Mesenchymal stem cell (in vitro differentiated cells and primary cell): ENCODE results near the gene RNF148.
"Not testable (repeated sequence)": the region's sequence is repeated elsewhere in the genome, so short reads cannot be mapped to it uniquely, and the experiment has no call there.

Experiments used
- DNase-seq: peaks from one replicate; pipeline ENCODE4 v3.0.0-alpha.2; 2013
- H2AFZ ChIP-seq: one replicate; pipeline ENCODE4 v1.6.1; 2013; ENCODE audit warnings: low read depth, mild to moderate bottlenecking, control low read depth, inconsistent platforms, low read length, moderate library complexity
- H2AK5ac ChIP-seq: 2 replicates; pipeline ENCODE4 v1.6.1; 2013; ENCODE audit warnings: low read length, moderate library complexity, mild to moderate bottlenecking, inconsistent platforms; ENCODE audit not compliant: severe bottlenecking
- H2BK120ac ChIP-seq: one replicate; pipeline ENCODE4 v1.6.1; 2013; ENCODE audit warnings: low read depth, mild to moderate bottlenecking, inconsistent platforms, low read length, moderate library complexity
- H2BK12ac ChIP-seq, 2 experiments: one replicate each; pipeline ENCODE4 v1.6.1; 2013; ENCODE audit warnings: inconsistent platforms in 2 of 2, low read length in 2 of 2, mild to moderate bottlenecking in 2 of 2, moderate library complexity in 2 of 2, control low read depth in 1 of 2
- H2BK15ac ChIP-seq: one replicate; pipeline ENCODE4 v1.6.1; 2013; ENCODE audit warnings: mild to moderate bottlenecking, low read depth, inconsistent platforms; ENCODE audit not compliant: poor library complexity, severe bottlenecking
- H2BK5ac ChIP-seq: 2 replicates; pipeline ENCODE4 v1.6.1; 2013; ENCODE audit warnings: low read depth, mild to moderate bottlenecking, low read length, control low read depth, inconsistent platforms; ENCODE audit not compliant: poor library complexity, severe bottlenecking
- H3K14ac ChIP-seq, 2 experiments: one replicate each; pipeline ENCODE4 v1.6.1; 2013; ENCODE audit warnings: inconsistent platforms in 2 of 2, low read length in 2 of 2, control low read depth in 1 of 2, mild to moderate bottlenecking in 1 of 2, moderate library complexity in 1 of 2
- H3K18ac ChIP-seq, 2 experiments: one replicate each; pipeline ENCODE4 v1.6.1; 2013; ENCODE audit warnings: inconsistent platforms in 2 of 2, low read length in 2 of 2, control low read depth in 1 of 2, low read depth in 1 of 2, mild to moderate bottlenecking in 1 of 2
- H3K23ac ChIP-seq, 2 experiments: one replicate each; pipeline ENCODE4 v1.6.1; 2013; ENCODE audit warnings: inconsistent platforms in 2 of 2, low read length in 2 of 2, mild to moderate bottlenecking in 2 of 2, moderate library complexity in 2 of 2, control low read depth in 1 of 2
- H3K27ac ChIP-seq: 2 replicates; pipeline ENCODE4 v1.5.1; 2013; ENCODE audit warnings: mild to moderate bottlenecking, moderate library complexity, low read length, control low read depth, inconsistent platforms; ENCODE audit not compliant: poor library complexity, severe bottlenecking
- H3K27me3 ChIP-seq, 2 experiments: 2 replicates each; pipeline versions ENCODE4 v1.6.1 to v1.7.0; 2013; ENCODE audit warnings: low read length in 2 of 2, mild to moderate bottlenecking in 2 of 2, moderate library complexity in 2 of 2, control low read depth in 1 of 2, inconsistent platforms in 1 of 2; ENCODE audit not compliant: control insufficient read depth in 1 of 2, insufficient read depth in 1 of 2
- H3K36me3 ChIP-seq, 2 experiments: 2 replicates each; pipeline versions ENCODE4 v1.6.1 to v1.7.0; 2013; ENCODE audit warnings: low read length in 2 of 2, control low read depth in 1 of 2, inconsistent platforms in 1 of 2, low read depth in 1 of 2, mild to moderate bottlenecking in 1 of 2; ENCODE audit not compliant: insufficient read depth in 2 of 2, control insufficient read depth in 1 of 2
- H3K4ac ChIP-seq, 2 experiments: one replicate each; pipeline ENCODE4 v1.6.1; 2013; ENCODE audit warnings: inconsistent platforms in 2 of 2, low read length in 2 of 2, mild to moderate bottlenecking in 2 of 2, moderate library complexity in 2 of 2, control low read depth in 1 of 2, low read depth in 1 of 2
- H3K4me1 ChIP-seq: 2 replicates; pipeline ENCODE4 v1.6.1; 2013; ENCODE audit warnings: low read depth, low read length, control low read depth; ENCODE audit not compliant: control insufficient read depth, insufficient read depth
- H3K4me2 ChIP-seq: 2 replicates; pipeline ENCODE4 v1.6.1; 2013; ENCODE audit warnings: low read length, mild to moderate bottlenecking, inconsistent platforms; ENCODE audit not compliant: poor library complexity, severe bottlenecking
- H3K4me3 ChIP-seq, 2 experiments: 2 replicates each; pipeline versions ENCODE4 v1.5.1 to v1.7.0; 2013; ENCODE audit warnings: low read length in 2 of 2, mild to moderate bottlenecking in 2 of 2, control low read depth in 1 of 2, low read depth in 1 of 2; ENCODE audit not compliant: insufficient read depth in 1 of 2
- H3K79me1 ChIP-seq: replicated peaks from 2 replicates; pipeline ENCODE4 v1.6.1; 2013; ENCODE audit warnings: mild to moderate bottlenecking, control low read depth, low read length, inconsistent platforms; ENCODE audit not compliant: poor library complexity, severe bottlenecking
- H3K9ac ChIP-seq: 2 replicates; pipeline ENCODE4 v1.7.0; 2013; ENCODE audit warnings: mild to moderate bottlenecking, low read length, moderate library complexity
- H3K9me3 ChIP-seq: 2 replicates; pipeline ENCODE4 v1.7.0; 2013; ENCODE audit warnings: mild to moderate bottlenecking, low read length; ENCODE audit not compliant: control insufficient read depth
- H4K8ac ChIP-seq: one replicate; pipeline ENCODE4 v1.6.1; 2013; ENCODE audit warnings: inconsistent platforms, mild to moderate bottlenecking, low read length, moderate library complexity
- H4K91ac ChIP-seq: one replicate; pipeline ENCODE4 v1.6.1; 2013; ENCODE audit warnings: mild to moderate bottlenecking, low read length, inconsistent platforms
- WGBS: methylation state at CpG from one replicate; pipeline ENCODE4 v1.1.7; 2013; ENCODE audit warnings: mixed read lengths; 5-methylcytosine and 5-hydroxymethylcytosine counted together

RNF148 gene

GRCh38 chr7:122686360-122686878, 16.3 kb downstream of the RNF148 start:
- no peaks in the 10 kb centered on the region for H3K36me3 ChIP-seq
- no peak overlapping the region for H2BK12ac ChIP-seq
- no peak overlapping the region for H3K23ac ChIP-seq
- no peak overlapping the region for H2BK5ac ChIP-seq
- H3K27ac ChIP-seq = no peak overlapping the region
- no peak for DNase-seq
- no peaks in the 10 kb centered on the region for H3K9me3 ChIP-seq
- no peak overlapping the region for H3K9ac ChIP-seq
- no peak overlapping the region for H3K4ac ChIP-seq
- no peaks in the 10 kb centered on the region for H3K79me1 ChIP-seq
- H4K91ac ChIP-seq = no peak overlapping the region
- H3K4me2 ChIP-seq = no peak overlapping the region
- H3K18ac ChIP-seq = no peak overlapping the region
- H4K8ac ChIP-seq = no peak overlapping the region
- H3K27me3 ChIP-seq = no peaks in the 10 kb centered on the region
- 85% methylated on average over 10 of the region's 10 CpGs for WGBS
- no peak overlapping the region for H2AFZ ChIP-seq
- H2BK15ac ChIP-seq = no peak overlapping the region
- H3K4me3 ChIP-seq = no peak overlapping the region
- H2BK120ac ChIP-seq = no peak overlapping the region
- peaks cover 1% of the 10 kb centered on the region for H3K4me1 ChIP-seq
- H2AK5ac ChIP-seq = no peak overlapping the region
- H3K14ac ChIP-seq = no peak overlapping the region

- H3K14ac ChIP-seq = no peak overlapping the region
- no peaks in the 10 kb centered on the region for H3K9me3 ChIP-seq
- H2AFZ ChIP-seq = no peak overlapping the region
- H3K79me1 ChIP-seq = no peaks in the 10 kb centered on the region
- no peak overlapping the region for H4K8ac ChIP-seq
- peaks cover 1% of the 10 kb centered on the region for H3K4me1 ChIP-seq
- no peak overlapping the region for H4K91ac ChIP-seq
- no peak overlapping the region for H3K27ac ChIP-seq
- H3K36me3 ChIP-seq = no peaks in the 10 kb centered on the region
- no peak overlapping the region for H3K23ac ChIP-seq
- no peak overlapping the region for H2AK5ac ChIP-seq
- DNase-seq = no peak
- no peak overlapping the region for H3K4me2 ChIP-seq
- no peak overlapping the region for H3K4me3 ChIP-seq
- H2BK12ac ChIP-seq = no peak overlapping the region
- H3K4ac ChIP-seq = no peak overlapping the region
- no peak overlapping the region for H2BK15ac ChIP-seq
- no peaks in the 10 kb centered on the region for H3K27me3 ChIP-seq
- H3K18ac ChIP-seq = no peak overlapping the region
- no peak overlapping the region for H2BK120ac ChIP-seq
- no peak overlapping the region for H3K9ac ChIP-seq
- no peak overlapping the region for H2BK5ac ChIP-seq
- no CpG with 5 or more reads among the region's 2 CpGs for WGBS
These were observed 18.2 kb downstream of the RNF148 start for GRCh38 chr7:122684504-122684903.

GRCh38 chr7:122682815-122683550, 19.7 kb downstream of the RNF148 start:
- Histone ChIP-seq H3K79me1 (no peaks in the 10 kb centered on the region), H2BK12ac (no peak overlapping the region), H4K8ac (no peak overlapping the region), H2BK15ac (no peak overlapping the region), H3K4me1 (peaks cover 3% of the 10 kb centered on the region), H3K4ac (no peak overlapping the region), H3K4me2 (no peak overlapping the region), H3K4me3 (no peak overlapping the region), H3K23ac (no peak overlapping the region), H2BK120ac (no peak overlapping the region), H3K18ac (no peak overlapping the region), H4K91ac (no peak overlapping the region), H3K27me3 (no peaks in the 10 kb centered on the region), H3K9me3 (no peaks in the 10 kb centered on the region), H3K9ac (no peak overlapping the region), H2AK5ac (no peak overlapping the region), H3K27ac (no peak overlapping the region), H3K14ac (no peak overlapping the region), H2BK5ac (no peak overlapping the region), H2AFZ (no peak overlapping the region), H3K36me3 (no peaks in the 10 kb centered on the region)
- WGBS = 80% methylated on average over 6 of the region's 8 CpGs
- no peak for DNase-seq

- H2AFZ ChIP-seq, H3K4ac ChIP-seq, H3K9ac ChIP-seq, H3K27ac ChIP-seq, H2BK5ac ChIP-seq, H2AK5ac ChIP-seq, H3K9me3 ChIP-seq, H3K4me2 ChIP-seq, DNase-seq, H3K14ac ChIP-seq, H3K18ac ChIP-seq, H3K23ac ChIP-seq, H3K79me1 ChIP-seq, H2BK120ac ChIP-seq, H3K4me3 ChIP-seq, H4K8ac ChIP-seq, H3K27me3 ChIP-seq, H2BK12ac ChIP-seq, H2BK15ac ChIP-seq, H4K91ac ChIP-seq, H3K4me1 ChIP-seq, H3K36me3 ChIP-seq: not testable (repeated sequence)
- 95% methylated on average over 15 of the region's 16 CpGs for WGBS
These were observed 21.5 kb downstream of the RNF148 start for GRCh38 chr7:122681186-122681585.
